ENCODE results near the gene CST5. TPM values are rescaled to one million over a fixed set of nuclear protein-coding genes. Genes with fewer than 3 reads are reported as not detected.

The CST5 gene
- total and polyA plus RNA-seq, 2 donors (not counting 3 experiments of a cell fraction or from before 2014, with no cell fraction given) = not detected

GRCh38 chr20:23925789-23926525 lies 46.4 kb upstream of the CST5 start:
- no peaks in the 10 kb centered on the region for H3K9me3 ChIP-seq (replicated peaks; ENCODE audit: control insufficient read depth, insufficient read depth, low read length)
- TF ChIP-seq MAX (IDR thresholded peaks at IDR 0.05; ENCODE audit: insufficient read depth, insufficient read length) = no peak
- TF ChIP-seq POLR2AphosphoS5 (IDR thresholded peaks at IDR 0.05; ENCODE audit: insufficient read depth, low read depth, low read length) = no peak
- TF ChIP-seq CTCF (IDR thresholded peaks at IDR 0.05; ENCODE audit: extremely low read depth in 1 of 2, insufficient read depth in 1 of 2, low read depth in 1 of 2, low read length in 2 of 2) = no peak
- TF ChIP-seq GATA2 (IDR thresholded peaks at IDR 0.05; ENCODE audit: insufficient read depth, insufficient read length, low read depth, low read length) = no peak
- no peak for TF ChIP-seq JUN (IDR thresholded peaks at IDR 0.05; ENCODE audit: borderline replicate concordance, insufficient read depth, insufficient read length, low read depth)
- TF ChIP-seq POLR2A (IDR thresholded peaks at IDR 0.05; ENCODE audit: low read depth, low read length) = no peak
- TF ChIP-seq EZH2 (IDR thresholded peaks at IDR 0.05; ENCODE audit: borderline replicate concordance, low read depth, low read length, severe bottlenecking) = no peak
- TF ChIP-seq MYC (IDR thresholded peaks at IDR 0.05; ENCODE audit: low read depth, low read length) = no peak
- no peak for TF ChIP-seq FOS (IDR thresholded peaks at IDR 0.05; ENCODE audit: borderline replicate concordance, insufficient read depth, low read length)
- H2AFZ ChIP-seq (ENCODE audit: low read depth, low read length) = no peak overlapping the region
- ChIA-PET CTCF (no interaction called here), POLR2A (no interaction called here)
- intact Hi-C loops (cut with micrococcal nuclease) = no loop called here
- H3K27me3 ChIP-seq (ENCODE audit: control insufficient read depth in 2 of 2, insufficient read depth in 2 of 2, low read length in 2 of 2) = no peaks in the 10 kb centered on the region
- dilution Hi-C loops (cut with MboI; ENCODE audit: extremely low pct_ligation_motif_present, low sequenced_read_pairs) = no loop called here
- H3K79me2 ChIP-seq (ENCODE audit: control insufficient read depth, insufficient read depth, low read length) = no peaks in the 10 kb centered on the region
- DNase-seq (ENCODE audit: low read depth, low spot score) (no peak), FAIRE-seq (no peak)
- no peak overlapping the region for H3K27ac ChIP-seq (ENCODE audit: insufficient read depth, low read depth, low read length)
- no peak overlapping the region for H3K4me2 ChIP-seq (ENCODE audit: insufficient read depth, low read length)
- no peak overlapping the region for H3K4me3 ChIP-seq (replicated peaks in 1 of 3; ENCODE audit: insufficient read depth in 1 of 3, low read depth in 1 of 3, low read length in 3 of 3)
- no peak overlapping the region for H3K9ac ChIP-seq (replicated peaks; ENCODE audit: extremely low read depth, insufficient read depth, low read length)
- H4K20me1 ChIP-seq (replicated peaks; ENCODE audit: control insufficient read depth, extremely low read depth, insufficient read depth, low read length) = no peaks in the 10 kb centered on the region
- H3K9me1 ChIP-seq (replicated peaks; ENCODE audit: control insufficient read depth, extremely low read depth, insufficient read depth, low read length) = no peaks in the 10 kb centered on the region
- H3K4me1 ChIP-seq (ENCODE audit: control insufficient read depth, extremely low read depth, insufficient read depth, low read length) = no peaks in the 10 kb centered on the region
- no TSS peak for BruUV-seq (replicated peaks)
- no peaks in the 10 kb centered on the region for H3K36me3 ChIP-seq (ENCODE audit: control insufficient read depth in 2 of 2, extremely low read depth in 1 of 2, insufficient read depth in 2 of 2, low read length in 2 of 2)

All from endothelial cell of umbilical vein (primary cell).